Measurements from ENCODE around the gene WNK1.

Gene WNK1

DNA sequence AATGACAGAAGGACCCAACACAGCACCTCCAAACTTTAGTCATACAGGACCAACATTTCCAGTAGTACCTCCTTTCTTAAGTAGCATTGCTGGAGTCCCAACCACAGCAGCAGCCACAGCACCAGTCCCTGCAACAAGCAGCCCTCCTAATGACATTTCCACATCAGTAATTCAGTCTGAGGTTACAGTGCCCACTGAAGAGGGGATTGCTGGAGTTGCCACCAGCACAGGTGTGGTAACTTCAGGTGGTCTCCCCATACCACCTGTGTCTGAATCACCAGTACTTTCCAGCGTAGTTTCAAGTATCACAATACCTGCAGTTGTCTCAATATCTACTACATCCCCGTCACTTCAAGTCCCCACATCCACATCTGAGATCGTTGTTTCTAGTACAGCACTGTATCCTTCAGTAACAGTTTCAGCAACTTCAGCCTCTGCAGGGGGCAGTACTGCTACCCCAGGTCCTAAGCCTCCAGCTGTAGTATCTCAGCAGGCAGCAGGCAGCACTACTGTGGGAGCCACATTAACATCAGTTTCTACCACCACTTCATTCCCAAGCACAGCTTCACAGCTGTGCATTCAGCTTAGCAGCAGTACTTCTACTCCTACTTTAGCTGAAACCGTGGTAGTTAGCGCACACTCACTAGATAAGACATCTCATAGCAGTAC is 132.5 kb downstream of the WNK1 start:
- Histone ChIP-seq H3K27me3 (replicated peaks; ENCODE audit: control insufficient read depth, insufficient read depth, low read length) (no peaks in the 10 kb centered on the region), H3K4me3 (ENCODE audit: low read length) (no peak overlapping the region), H3K9ac (ENCODE audit: low read length) (no peak overlapping the region), H3K9me3 (ENCODE audit: control insufficient read depth, low read length) (no peaks in the 10 kb centered on the region), H3K4me1 (ENCODE audit: control insufficient read depth, insufficient read depth, low read length) (no peaks in the 10 kb centered on the region), H3K36me3 (ENCODE audit: control insufficient read depth, insufficient read depth, low read length, severe bottlenecking) (peaks cover 97% of the 10 kb centered on the region)
- DNase-seq (ENCODE audit: low read depth), result no peak

DNA sequence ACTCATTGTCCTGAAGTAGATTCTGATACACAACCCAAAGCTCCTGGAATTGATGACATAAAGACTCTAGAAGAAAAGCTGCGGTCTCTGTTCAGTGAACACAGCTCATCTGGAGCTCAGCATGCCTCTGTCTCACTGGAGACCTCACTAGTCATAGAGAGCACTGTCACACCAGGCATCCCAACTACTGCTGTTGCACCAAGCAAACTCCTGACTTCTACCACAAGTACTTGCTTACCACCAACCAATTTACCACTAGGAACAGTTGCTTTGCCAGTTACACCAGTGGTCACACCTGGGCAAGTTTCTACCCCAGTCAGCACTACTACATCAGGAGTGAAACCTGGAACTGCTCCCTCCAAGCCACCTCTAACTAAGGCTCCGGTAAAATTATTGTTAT is 133.3 kb downstream of the WNK1 start:
- Histone ChIP-seq H3K9me3 (ENCODE audit: control insufficient read depth, low read length) (no peaks in the 10 kb centered on the region), H3K27me3 (replicated peaks; ENCODE audit: control insufficient read depth, insufficient read depth, low read length) (no peaks in the 10 kb centered on the region), H3K36me3 (ENCODE audit: control insufficient read depth, insufficient read depth, low read length, severe bottlenecking) (peaks cover 97% of the 10 kb centered on the region), H3K4me1 (ENCODE audit: control insufficient read depth, insufficient read depth, low read length) (no peaks in the 10 kb centered on the region), H3K9ac (ENCODE audit: low read length) (no peak overlapping the region), H3K4me3 (ENCODE audit: low read length) (no peak overlapping the region)
- no peak for DNase-seq (ENCODE audit: low read depth)

DNA sequence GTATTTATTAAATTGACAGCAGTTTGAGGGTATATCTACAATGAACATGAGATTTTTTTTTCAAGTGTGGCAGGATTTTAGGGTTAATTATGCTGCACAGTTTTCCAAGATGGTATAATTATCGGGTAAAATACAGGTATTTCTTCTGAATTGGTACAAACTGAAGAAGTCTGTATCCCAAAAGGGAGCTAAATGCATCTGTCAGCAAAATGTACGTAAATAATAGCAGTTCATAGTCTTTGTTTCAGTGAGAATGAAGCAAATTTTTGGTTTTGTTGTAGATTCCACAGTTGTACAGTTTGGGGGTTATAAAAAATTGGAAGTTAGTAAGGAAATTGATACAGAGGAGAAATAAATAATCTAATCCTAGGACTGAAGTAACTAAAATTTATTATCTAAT is 133.8 kb downstream of the WNK1 start:
- H3K36me3 ChIP-seq (ENCODE audit: control insufficient read depth, insufficient read depth, low read length, severe bottlenecking), result peaks cover 96% of the 10 kb centered on the region

DNA sequence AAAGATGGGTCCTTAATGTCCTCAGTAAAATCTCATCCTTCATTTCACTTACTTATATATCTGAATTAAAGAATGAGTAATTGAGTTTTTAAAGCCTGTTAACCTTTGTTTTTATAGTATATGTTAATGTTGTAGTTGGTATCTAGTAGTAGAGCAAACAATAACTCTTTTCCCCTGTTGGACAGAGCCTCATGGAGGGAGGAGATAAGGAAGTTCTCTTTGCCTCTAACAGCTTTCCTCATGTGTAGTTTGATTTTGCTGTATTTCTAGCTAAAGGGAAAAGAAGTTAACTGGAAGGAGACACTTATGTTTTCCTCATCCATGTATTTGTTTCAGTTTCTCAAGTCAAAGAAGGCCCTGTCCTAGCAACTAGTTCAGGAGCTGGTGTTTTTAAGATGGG is 141.8 kb downstream of the WNK1 start:
- Histone ChIP-seq H3K4me3 (ENCODE audit: low read length) (no peak overlapping the region), H3K27me3 (replicated peaks; ENCODE audit: control insufficient read depth, insufficient read depth, low read length) (no peaks in the 10 kb centered on the region), H3K9ac (ENCODE audit: low read length) (no peak overlapping the region), H3K9me3 (ENCODE audit: control insufficient read depth, low read length) (no peaks in the 10 kb centered on the region), H3K4me1 (ENCODE audit: control insufficient read depth, insufficient read depth, low read length) (peaks cover 14% of the 10 kb centered on the region), H3K36me3 (ENCODE audit: control insufficient read depth, insufficient read depth, low read length, severe bottlenecking) (peaks cover 74% of the 10 kb centered on the region)
- DNase-seq (ENCODE audit: low read depth), result no peak

More for the DNA sequence above, 133.8 kb downstream of the WNK1 start:
- H3K9me3 ChIP-seq (ENCODE audit: control insufficient read depth, low read length), result no peaks in the 10 kb centered on the region
- no peak for DNase-seq (ENCODE audit: low read depth)
- H3K4me1 ChIP-seq (ENCODE audit: control insufficient read depth, insufficient read depth, low read length), result no peaks in the 10 kb centered on the region
- no peak overlapping the region for H3K9ac ChIP-seq (ENCODE audit: low read length)
- H3K4me3 ChIP-seq (ENCODE audit: low read length), result no peak overlapping the region
- no peaks in the 10 kb centered on the region for H3K27me3 ChIP-seq (replicated peaks; ENCODE audit: control insufficient read depth, insufficient read depth, low read length)

DNA sequence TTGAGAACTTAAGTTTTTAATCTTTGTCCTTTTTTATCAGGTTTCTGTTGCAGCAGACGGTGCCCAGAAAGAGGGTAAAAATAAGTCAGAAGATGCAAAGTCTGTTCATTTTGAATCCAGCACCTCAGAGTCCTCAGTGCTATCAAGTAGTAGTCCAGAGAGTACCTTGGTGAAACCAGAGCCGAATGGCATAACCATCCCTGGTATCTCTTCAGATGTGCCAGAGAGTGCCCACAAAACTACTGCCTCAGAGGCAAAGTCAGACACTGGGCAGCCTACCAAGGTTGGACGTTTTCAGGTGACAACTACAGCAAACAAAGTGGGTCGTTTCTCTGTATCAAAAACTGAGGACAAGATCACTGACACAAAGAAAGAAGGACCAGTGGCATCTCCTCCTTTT is 143.7 kb downstream of the WNK1 start:
- peaks cover 76% of the 10 kb centered on the region for H3K36me3 ChIP-seq (ENCODE audit: control insufficient read depth, insufficient read depth, low read length, severe bottlenecking)
- no peak for DNase-seq (ENCODE audit: low read depth)

DNA sequence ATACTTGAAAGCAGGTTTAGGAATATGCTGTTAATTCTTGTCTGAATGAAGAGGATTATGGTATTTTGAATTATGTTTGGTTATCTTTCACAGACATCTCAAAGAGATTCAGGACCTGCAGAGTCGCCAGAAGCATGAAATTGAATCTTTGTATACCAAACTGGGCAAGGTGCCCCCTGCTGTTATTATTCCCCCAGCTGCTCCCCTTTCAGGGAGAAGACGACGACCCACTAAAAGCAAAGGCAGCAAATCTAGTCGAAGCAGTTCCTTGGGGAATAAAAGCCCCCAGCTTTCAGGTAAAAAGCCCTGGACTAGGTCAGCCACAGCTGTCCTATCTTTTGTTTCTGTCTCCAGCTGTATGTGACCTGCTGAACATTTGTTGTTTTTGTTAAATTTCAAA is 145.0 kb downstream of the WNK1 start:
- no peaks in the 10 kb centered on the region for H3K9me3 ChIP-seq (ENCODE audit: control insufficient read depth, low read length)
- no peak overlapping the region for H3K9ac ChIP-seq (ENCODE audit: low read length)
- no peak overlapping the region for H3K4me3 ChIP-seq (ENCODE audit: low read length)
- H3K36me3 ChIP-seq (ENCODE audit: control insufficient read depth, insufficient read depth, low read length, severe bottlenecking), result peaks cover 81% of the 10 kb centered on the region
- H3K4me1 ChIP-seq (ENCODE audit: control insufficient read depth, insufficient read depth, low read length), result peaks cover 17% of the 10 kb centered on the region
- no peaks in the 10 kb centered on the region for H3K27me3 ChIP-seq (replicated peaks; ENCODE audit: control insufficient read depth, insufficient read depth, low read length)
- DNase-seq (ENCODE audit: low read depth), result no peak

More for the DNA sequence above, 143.7 kb downstream of the WNK1 start:
- H3K4me3 ChIP-seq (ENCODE audit: low read length), result no peak overlapping the region
- no peaks in the 10 kb centered on the region for H3K9me3 ChIP-seq (ENCODE audit: control insufficient read depth, low read length)
- H3K4me1 ChIP-seq (ENCODE audit: control insufficient read depth, insufficient read depth, low read length), result peaks cover 17% of the 10 kb centered on the region
- no peak overlapping the region for H3K9ac ChIP-seq (ENCODE audit: low read length)
- H3K27me3 ChIP-seq (replicated peaks; ENCODE audit: control insufficient read depth, insufficient read depth, low read length), result no peaks in the 10 kb centered on the region

DNA sequence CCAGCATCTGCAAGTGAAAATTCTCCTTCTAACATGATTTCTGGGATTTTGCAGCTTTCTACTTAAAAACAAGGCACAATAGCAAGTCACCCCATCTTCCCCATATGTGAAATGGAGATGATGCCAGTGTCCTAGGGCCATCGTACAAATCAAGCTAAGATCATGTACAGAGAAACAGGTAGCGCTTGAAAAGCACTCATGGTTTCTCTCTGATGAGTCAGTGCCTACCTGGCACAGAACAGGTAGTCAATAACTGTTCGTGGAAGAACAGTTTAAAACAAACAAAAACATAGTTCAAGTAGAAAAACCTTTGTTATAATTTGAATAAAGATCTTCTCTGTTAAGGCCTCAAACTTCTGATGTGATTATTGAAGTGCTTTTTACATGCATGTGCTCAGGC is 150.2 kb downstream of the WNK1 start:
- Histone ChIP-seq H3K9me3 (ENCODE audit: control insufficient read depth, low read length) (no peaks in the 10 kb centered on the region), H3K4me3 (ENCODE audit: low read length) (no peak overlapping the region), H3K9ac (ENCODE audit: low read length) (no peak overlapping the region), H3K27me3 (replicated peaks; ENCODE audit: control insufficient read depth, insufficient read depth, low read length) (no peaks in the 10 kb centered on the region), H3K36me3 (ENCODE audit: control insufficient read depth, insufficient read depth, low read length, severe bottlenecking) (peaks cover 85% of the 10 kb centered on the region), H3K4me1 (ENCODE audit: control insufficient read depth, insufficient read depth, low read length) (peaks cover 9% of the 10 kb centered on the region)
- DNase-seq (ENCODE audit: low read depth), result no peak

DNA sequence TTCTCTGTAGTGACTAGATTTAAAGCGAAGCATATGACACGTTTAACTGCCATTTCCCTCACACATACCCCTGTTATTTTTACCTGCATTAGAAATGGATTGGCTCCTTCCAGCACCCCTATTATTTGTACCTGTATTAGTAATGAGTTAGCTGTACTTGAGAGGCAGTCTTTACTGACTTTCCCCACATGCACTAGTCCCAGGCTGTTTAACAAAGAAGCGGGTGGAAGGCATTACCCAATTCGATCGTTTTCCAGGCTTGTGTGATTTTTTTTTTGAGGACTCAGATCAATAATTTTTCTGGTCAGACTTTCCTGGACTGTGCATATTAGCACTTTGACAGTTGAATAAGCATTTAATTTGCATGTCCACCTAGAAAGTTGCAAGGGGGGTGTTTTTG is 150.7 kb downstream of the WNK1 start:
- Histone ChIP-seq H3K9ac (ENCODE audit: low read length) (no peak overlapping the region), H3K27me3 (replicated peaks; ENCODE audit: control insufficient read depth, insufficient read depth, low read length) (no peaks in the 10 kb centered on the region), H3K36me3 (ENCODE audit: control insufficient read depth, insufficient read depth, low read length, severe bottlenecking) (peaks cover 86% of the 10 kb centered on the region), H3K4me3 (ENCODE audit: low read length) (no peak overlapping the region), H3K9me3 (ENCODE audit: control insufficient read depth, low read length) (no peaks in the 10 kb centered on the region), H3K4me1 (ENCODE audit: control insufficient read depth, insufficient read depth, low read length) (peaks cover 6% of the 10 kb centered on the region)
- no peak for DNase-seq (ENCODE audit: low read depth)

DNA sequence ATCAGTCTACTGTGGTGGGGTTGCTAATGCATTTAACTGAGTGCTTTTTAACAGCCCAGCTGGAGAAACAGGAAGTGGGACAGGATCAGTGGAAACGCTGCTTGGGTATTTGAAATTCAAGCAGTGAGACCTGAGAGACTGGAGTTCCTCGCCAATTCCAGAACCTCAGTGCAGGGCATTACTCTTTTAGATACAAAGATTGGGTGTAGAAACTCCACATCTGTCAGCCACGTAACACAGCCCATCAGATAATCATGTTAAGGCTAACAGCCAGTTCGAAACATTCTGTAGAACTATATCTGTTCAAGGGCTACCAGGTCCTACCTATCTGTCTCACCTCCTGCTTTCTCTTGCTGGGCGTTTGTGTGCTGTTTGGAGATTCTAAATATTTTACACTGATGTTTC is 151.6 kb downstream of the WNK1 start:
- DNase-seq (ENCODE audit: low read depth), result no peak

DNA sequence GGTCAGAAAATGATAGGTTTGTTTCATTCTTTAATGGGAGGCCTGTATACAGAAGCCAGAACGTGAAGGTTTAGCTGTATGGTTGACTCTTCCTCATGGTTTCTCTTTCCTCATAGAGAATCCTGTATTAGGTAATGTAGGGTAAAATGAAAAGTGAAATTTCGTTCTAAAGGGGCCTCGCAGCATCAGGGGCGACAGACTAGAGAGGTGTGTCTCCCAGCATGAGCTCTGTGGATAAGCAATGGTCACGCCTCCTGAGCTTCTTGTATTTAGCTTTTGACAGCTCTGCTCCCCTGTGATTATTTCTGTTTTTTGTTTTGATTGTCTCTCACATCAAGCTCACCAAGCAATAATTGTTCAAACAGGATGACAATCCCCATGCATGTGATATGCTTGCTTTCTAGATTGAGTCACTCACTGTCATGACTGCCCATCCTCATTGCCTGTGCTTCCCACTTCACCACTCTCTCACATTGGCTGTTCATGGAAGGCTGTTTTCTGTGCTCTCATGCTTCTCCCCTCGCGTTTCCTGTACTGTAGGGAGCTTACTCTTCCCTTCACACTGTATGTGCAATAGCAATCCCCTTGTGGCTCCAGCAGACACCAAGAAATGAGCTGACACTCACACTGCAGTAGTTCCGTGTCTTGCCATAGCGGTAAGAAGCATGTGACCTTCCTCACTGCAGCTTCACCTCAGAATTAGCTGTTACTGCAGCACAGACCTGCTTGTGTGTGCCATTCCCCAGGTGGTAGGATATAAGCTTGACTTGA is 153.1 kb downstream of the WNK1 start:
- H3K9ac ChIP-seq (ENCODE audit: low read length), result no peak overlapping the region
- H3K4me1 ChIP-seq (ENCODE audit: control insufficient read depth, insufficient read depth, low read length), result peaks cover 3% of the 10 kb centered on the region
- no peaks in the 10 kb centered on the region for H3K9me3 ChIP-seq (ENCODE audit: control insufficient read depth, low read length)
- no peak for DNase-seq (ENCODE audit: low read depth)
- no peak overlapping the region for H3K4me3 ChIP-seq (ENCODE audit: low read length)
- no peaks in the 10 kb centered on the region for H3K27me3 ChIP-seq (replicated peaks; ENCODE audit: control insufficient read depth, insufficient read depth, low read length)
- peaks cover 95% of the 10 kb centered on the region for H3K36me3 ChIP-seq (ENCODE audit: control insufficient read depth, insufficient read depth, low read length, severe bottlenecking)

More for the DNA sequence above, 151.6 kb downstream of the WNK1 start:
- no peak overlapping the region for H3K9ac ChIP-seq (ENCODE audit: low read length)
- no peaks in the 10 kb centered on the region for H3K9me3 ChIP-seq (ENCODE audit: control insufficient read depth, low read length)
- H3K36me3 ChIP-seq (ENCODE audit: control insufficient read depth, insufficient read depth, low read length, severe bottlenecking), result peaks cover 94% of the 10 kb centered on the region
- H3K27me3 ChIP-seq (replicated peaks; ENCODE audit: control insufficient read depth, insufficient read depth, low read length), result no peaks in the 10 kb centered on the region
- H3K4me1 ChIP-seq (ENCODE audit: control insufficient read depth, insufficient read depth, low read length), result peaks cover 3% of the 10 kb centered on the region
- no peak overlapping the region for H3K4me3 ChIP-seq (ENCODE audit: low read length)

DNA sequence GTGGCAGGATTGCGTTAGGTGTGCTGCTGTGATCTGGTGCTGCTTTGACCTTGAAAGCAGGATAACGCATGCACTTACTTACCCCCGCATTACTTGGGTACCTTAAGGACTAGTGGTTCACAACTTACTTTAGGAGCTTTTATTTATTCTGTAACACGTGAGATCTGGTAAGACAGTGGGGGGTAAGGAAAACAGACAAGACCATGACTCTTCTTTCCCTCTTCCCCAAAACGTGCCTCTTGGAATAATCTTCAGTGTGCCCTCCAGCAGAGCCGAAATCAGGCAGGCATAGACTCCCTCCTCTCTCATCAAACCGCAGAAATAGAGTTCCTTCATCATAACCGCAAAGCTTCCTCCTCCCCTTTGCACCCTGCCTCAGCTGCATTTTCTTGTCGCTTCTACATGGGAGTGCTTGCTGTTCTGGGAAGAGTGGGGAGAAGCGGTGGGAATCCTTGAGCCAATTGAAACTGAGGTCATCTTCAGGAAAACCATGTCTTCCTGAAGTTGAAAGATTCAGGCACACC is 153.7 kb downstream of the WNK1 start:
- DNase-seq (ENCODE audit: low read depth), result no peak

More for the DNA sequence above, 153.7 kb downstream of the WNK1 start:
- peaks cover 95% of the 10 kb centered on the region for H3K36me3 ChIP-seq (ENCODE audit: control insufficient read depth, insufficient read depth, low read length, severe bottlenecking)
- no peaks in the 10 kb centered on the region for H3K27me3 ChIP-seq (replicated peaks; ENCODE audit: control insufficient read depth, insufficient read depth, low read length)
- no peaks in the 10 kb centered on the region for H3K4me1 ChIP-seq (ENCODE audit: control insufficient read depth, insufficient read depth, low read length)
- H3K9me3 ChIP-seq (ENCODE audit: control insufficient read depth, low read length), result no peaks in the 10 kb centered on the region
- H3K9ac ChIP-seq (ENCODE audit: low read length), result no peak overlapping the region
- no peak overlapping the region for H3K4me3 ChIP-seq (ENCODE audit: low read length)

Measured in adipocyte (in vitro differentiated cells).